Right hindlimb (tissue), 1 donor: ENCODE results near the gene NELL2.
"Not testable (repeated sequence)": the region's sequence is repeated elsewhere in the genome, so short reads cannot be mapped to it uniquely, and the experiment has no call there.

Source experiments
- DNase-seq: peaks from one replicate; pipeline ENCODE4 v3.0.0-alpha.2; 2018

NELL2 gene

DNA sequence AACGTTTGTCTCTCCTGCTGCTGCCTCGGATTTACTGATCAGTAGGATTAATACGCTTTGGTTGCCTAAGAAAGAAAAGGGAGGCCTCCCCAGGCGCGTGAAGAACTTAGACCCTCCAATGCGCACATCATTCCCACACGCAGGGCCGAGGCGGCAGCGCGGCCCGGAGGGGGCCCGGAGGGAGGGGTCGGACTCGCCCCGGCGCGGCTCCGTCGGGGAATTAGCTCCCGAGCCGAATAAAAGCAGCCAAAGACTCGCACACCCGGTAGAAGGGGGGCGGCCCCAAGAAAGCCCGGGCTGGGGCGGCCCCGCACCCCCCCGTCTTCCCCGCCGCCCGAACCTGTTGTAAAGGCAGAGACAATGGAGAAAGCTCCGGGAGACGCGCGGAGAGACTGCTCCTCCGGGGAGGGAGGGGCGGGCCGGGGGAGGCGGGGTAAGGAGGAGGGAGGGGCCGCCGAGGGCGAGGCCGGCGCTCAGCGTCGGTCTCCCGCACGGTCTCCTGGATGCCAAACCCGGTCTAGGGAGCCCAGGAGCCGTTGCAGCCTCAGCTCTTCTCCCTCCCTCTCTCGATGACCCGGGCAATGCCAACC is at the start of gene NELL2:
NELL2 (minus strand) TSS at position 362 of the 590 bp plus-strand sequence. CDS start 446 bp downstream, outside the sequence.
- peak; percentile 59 for DNase-seq

DNA sequence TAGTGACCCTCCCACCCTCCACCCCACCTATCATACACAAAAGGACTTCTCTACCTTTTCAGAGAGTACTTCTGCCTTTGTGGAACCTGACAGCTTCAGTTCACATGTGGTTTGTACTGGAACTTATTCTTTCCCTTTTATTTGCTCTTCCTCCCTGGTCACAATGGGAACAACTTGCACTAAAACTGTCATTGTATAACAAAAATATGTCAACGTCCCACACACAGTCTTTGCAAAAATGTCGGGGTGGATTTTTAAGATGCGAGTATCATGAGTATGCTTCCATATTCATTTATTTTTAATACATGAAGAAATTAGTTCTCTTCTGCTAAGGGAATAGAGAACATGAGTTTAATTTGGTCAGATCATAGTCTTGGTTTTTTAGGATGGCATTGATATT is 45.6 kb upstream of the NELL2 start:
- DNase-seq, result no peak

DNA sequence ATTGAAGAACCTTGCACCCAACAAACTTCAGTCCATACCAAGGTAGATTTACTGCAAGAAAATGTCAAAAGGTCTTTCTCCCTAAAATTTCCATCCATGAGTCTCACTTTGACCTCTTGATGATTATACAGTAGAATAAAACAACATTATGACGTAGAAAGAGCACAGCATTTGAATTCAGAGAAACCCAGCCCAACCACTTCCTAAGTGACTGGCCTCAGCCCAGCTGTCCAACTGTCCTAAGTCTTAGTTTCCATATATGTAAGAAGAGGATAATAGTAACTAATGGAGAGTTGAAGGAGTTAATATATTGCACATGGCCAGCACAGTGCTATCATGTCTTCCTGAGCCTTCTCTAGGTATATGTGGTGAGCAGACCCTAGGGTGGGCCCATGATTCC is 41.0 kb upstream of the NELL2 start:
- DNase-seq, result no peak

DNA sequence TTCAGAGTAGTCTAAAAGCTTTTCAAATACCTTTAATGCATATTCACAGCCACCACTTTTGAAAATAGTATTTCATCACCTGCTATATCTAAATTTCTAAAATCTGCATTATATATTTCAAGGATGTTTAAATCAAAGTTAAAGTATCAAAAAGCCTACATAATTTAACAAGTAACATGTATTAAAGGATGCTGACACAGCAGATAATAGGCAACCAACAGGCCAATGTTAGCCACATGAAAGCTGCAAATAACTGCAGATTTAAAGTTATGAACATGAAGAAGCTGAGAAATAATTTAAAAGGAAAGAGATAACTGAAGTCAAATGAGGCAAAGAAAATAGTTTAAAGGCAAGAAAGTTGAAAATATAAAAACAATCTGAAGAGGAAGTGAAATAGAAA is 39.8 kb upstream of the NELL2 start:
- DNase-seq, result no peak

DNA sequence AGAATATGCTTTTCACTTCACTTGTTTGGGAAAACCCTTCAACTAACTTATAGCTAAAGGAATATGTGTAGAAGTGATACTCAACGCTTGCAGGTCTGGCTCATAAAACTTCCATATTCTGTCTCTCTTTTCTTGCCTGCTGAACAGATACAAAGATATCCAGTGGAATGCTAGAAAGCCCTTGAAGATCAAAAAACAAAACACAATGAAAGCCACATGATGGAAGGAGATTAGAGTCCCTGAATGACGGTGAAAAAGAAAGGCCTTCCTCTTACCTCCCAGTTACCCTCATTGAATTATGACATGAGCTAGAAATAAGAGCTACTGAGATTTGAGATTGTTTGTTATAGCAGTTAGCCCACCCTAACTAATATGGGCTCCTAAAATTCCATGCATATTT is 28.2 kb upstream of the NELL2 start:
- no peak for DNase-seq

DNA sequence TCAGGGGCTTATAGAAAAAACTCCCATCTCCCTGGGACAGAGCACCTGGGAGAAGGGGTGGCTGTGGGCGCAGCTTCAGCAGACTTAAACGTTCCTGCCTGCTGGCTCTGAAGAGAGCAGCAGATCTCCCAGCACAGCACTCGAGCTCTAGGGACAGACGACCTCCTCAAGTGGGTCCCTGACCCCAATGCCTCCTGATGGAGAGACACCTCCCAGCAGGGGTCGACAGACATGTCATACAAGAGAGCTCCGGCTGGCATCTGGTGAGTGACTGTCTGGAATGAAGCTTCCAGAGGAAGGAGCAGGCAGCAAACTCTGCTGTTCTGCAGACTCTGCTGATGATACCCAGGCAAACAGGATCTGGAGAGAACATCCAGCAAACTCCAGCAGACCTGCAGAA is 22.0 kb upstream of the NELL2 start:
- DNase-seq, result not testable (repeated sequence)

DNA sequence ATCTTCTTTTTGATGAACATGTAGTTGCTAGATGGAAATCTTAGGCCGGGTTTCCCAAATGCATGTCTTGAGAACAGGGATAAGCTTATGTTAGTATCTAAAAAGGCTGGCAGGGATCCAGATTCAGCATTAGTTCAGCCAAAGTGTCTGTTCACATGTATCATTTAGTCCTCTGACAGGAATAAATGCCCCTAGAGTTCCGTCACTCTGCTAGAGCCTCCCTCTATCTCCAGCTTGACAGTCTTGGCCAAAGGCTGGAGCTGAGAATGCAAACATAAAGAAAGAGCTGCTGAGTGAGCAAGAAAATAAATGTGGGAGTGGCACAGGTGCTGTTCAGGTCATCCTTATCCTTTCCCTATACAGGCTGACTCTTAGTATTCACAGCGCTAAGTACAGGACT is 13.8 kb upstream of the NELL2 start:
- no peak for DNase-seq

DNA sequence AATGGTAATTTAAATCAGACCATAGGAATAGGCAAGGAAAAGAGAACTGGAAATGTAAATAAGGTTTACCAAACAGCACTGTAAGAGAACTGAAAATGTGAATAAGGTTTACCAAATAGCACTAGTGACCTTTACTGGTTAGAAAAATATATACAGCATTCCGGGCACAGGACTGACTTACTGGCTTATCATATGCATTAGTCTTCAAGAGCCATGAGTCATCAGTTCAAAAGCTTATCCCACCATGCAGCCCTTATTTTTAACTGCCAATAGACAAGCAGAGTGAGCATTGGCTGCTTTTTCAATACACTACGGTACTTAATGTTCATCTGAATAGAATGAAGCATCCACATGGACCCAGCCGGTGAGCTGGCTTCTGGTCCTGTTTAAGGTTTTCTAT is 13.0 kb upstream of the NELL2 start:
- no peak for DNase-seq

DNA sequence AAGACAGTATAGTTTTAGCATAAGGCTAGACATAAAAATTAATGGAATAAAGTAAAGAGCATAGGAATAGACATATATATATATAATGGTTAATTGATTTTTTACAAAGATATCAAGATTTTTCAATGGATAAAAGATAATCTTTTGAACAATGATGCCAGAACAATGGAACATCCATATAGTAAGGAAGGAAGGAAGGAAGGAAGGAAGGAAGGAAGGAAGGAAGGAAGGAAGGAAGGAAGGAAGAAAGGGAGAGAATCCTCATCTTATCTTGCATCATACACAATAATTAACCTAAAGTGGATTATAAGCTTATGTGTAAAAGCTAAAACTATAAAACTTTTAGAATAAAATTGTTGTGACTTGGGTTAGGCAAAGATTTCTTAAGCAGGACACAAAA is 9.8 kb upstream of the NELL2 start:
- DNase-seq, result no peak

DNA sequence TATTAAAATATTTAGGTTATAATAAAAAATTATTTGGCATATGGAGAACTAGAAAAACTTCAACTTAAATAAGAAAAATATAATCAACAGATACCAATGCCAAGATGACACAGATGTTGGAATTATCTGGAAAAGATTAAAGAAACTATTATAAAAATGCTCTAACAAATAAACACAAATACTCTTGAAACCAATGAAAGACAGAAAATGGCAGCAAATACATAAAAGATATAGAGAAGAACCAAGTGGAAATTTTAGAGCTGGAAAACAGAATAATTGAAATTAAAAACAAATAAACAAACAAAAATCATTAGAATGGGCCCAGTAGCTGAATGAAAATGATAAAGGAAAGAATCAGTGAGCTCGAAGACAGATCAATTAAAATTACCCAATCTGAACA is 5.1 kb upstream of the NELL2 start:
- no peak for DNase-seq

DNA sequence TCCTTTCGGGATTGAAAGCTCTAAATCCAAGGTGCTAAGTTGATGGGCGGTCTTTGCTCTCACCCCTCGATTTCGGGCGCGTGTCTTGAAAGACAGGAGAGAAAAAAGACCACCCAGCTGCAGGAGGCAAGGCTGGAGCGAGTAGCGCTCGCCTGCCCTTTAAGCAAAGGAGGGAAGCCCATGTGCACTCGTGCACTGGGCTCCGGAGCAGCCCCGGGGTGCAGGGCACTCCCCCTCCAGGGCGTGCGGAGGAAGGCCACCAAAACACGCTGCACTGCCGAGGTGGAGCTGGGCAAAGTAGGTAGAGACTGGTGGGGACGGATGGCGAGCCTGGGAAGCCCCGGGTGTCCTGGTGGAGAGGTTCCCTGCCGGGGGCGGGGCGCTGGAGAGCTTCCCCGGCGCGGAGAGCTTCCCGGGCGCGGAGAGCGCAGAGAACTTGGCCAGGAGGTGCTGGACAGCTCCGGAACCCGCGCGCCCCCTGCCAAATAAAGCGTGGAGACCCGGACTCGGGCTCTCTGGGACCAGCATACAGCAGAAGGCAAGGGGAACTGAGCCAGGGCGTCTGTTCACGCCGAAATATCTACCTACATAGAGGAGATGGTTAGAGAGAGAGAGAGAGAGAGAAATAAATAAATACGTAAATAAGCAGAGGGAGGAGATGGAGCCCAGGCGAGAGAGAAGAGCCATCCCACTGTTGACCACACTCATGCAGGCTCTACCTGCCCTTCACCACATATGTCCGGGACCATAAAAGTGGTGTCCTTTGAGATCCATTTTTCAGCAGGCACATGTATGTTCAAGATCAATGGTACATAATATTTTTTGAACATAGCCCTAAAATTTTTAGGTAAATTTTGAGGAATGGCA is 662 bp upstream of the NELL2 start:
- DNase-seq, result peak; percentile 70

DNA sequence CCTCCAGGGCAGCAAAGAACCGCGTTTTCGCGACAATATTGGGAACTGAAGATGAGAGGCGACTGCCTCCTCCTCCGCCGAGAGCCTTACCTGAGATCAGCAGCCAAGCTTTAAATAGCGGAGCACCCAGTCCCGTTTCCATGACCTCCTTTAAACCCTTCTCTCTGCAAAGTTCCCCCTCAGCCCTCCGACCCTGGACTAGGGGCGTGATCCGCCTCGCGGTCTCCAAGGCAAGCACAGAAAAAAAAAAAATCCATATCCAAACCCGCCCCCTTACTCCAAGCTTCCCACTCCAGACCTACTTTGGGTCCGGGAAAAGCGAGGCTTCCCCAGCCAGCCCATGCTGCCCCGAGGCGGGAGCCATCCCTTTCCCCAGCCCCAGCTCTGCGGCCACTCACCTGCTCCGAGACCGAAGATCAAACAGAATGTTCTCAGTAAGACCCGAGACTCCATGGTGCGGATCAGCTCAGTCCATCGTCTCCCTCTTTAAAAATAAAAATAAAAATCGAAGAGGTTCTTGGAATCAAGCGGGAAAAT is 630 bp downstream of the NELL2 start:
- peak; percentile 25 for DNase-seq

DNA sequence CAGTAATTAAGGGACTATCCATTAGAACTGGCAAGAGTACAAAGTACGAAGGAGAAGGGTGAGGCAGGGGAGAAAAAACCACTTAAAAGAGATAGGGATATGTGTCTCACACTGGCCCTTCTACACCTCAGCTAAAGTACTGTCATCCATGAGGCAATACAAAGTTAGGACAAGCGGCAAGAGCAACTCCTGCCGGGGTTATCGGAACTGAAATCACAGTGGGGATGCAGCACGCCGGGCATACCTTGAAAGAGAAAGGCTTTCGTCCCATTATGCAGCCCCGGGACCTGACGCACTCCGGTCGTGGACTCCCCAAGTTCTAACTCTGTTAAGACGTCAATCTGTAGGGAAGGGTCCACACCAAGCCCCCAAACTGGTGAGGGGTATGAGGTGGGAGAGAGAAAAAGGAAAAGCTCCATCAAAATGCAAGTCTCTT is 1.1 kb downstream of the NELL2 start:
- DNase-seq, result peak; percentile 17

DNA sequence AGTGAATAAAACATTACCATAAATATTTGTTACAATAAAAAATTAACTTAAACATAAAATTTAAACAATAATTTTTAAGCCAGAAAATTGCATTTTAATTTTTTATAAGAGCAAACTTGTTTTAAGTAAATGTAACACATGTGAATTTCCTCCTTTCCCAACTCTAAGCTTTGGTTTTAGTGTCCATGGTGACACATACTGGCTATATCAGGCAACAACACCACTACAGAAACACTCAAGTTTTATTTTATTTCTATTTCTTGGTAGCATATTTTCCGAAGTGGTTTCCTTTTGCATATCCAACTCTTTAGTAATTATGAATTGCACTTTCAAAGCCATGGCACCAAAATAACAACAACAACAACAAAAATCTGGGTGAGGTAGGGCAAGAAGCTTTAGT is 2.2 kb downstream of the NELL2 start:
- DNase-seq, result no peak

DNA sequence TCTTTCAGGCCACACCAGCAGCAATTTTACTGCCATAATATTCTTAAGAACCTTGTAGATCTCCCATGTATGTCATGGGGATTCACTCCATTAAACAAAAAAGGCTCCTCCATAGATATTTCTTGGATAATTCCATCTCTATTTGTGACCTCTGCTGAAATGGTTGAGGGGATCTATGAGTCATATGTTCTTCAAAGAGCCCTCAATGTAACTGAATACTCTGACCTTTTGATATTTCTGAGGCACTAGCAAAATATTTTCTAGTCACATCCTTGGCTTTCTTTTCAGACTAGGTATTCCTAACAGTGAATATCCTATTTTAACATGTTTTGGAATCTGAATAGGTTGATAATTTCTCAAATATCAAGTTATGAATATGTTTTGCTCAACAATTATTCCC is 6.6 kb downstream of the NELL2 start:
- no peak for DNase-seq

DNA sequence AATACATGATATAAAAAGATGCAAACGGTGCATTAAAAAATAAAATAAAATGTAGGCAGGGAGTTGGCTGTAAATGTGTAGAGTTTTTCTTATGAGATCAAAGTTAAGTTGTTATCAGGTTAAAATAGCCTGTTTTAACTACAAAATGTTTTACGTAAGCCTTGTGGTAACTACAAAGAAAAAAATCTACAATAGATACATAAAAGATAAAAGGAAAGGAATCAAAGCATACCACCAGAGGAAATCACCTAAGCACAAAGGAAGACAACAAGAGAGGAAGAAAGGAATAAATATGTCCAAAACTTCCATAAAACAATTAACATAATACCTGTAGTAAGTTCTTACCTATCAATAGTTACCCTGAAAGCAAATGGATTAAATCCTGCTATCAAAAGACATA is 12.2 kb downstream of the NELL2 start:
- DNase-seq, result no peak

DNA sequence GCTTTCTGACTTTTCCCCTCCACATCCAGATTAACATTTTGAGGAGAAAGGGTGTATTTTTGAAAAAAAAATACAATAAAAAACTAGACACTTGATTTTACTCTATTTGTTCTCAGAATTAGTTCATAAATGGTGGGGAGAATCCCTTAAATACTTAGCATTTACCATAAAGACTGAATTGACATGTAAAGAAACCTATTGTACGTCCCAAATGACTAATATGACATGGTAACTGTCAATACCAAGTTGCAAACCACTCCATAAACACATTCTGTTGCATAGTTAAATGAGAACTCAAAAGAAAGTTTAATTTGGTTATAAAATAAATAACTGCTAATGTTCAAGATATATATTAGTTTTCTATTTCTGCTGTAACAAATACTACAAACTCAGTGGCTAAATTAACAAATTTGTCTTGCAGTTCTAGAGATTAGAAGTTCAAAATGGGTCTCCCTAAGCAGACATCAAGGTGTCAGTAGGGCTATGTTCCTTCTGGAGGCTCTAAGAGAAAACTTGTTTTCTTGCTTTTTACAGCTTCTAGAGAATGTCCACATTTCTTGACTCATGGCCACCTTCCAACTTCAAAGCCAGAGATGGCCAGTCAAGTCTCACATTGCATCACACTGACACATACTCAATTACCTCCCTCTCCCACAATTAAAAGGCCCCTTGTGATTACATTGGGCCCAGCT is 16.0 kb downstream of the NELL2 start:
- DNase-seq, result no peak

DNA sequence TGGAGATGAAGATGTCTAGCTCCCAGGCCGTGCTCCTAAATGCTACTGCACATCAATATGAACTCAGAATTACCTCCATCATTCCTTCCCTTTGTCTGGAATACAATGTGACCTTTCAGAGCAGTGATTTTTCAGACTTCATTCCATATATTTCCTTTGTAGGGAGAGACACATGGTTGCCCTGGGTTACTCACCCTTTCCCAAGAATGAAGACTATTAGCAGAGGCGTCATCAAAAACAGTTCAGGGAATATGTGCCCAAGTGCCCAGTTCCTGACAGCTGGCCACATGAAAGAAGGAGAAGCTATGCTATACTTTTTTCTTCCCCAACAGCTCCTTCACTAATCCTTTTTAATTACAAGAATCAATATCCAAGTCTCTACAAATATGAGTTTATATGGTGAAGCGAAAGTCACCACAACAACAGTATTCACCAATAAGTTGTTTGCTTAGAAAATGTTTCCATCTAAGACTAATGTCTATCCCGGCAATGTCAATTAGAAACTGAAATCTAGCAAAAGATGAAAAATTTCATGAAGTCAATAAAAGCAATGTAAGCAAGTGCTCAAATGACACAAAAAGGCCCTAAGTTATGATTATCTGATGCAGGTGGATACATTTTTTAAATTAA is 17.8 kb downstream of the NELL2 start:
- DNase-seq, result no peak

DNA sequence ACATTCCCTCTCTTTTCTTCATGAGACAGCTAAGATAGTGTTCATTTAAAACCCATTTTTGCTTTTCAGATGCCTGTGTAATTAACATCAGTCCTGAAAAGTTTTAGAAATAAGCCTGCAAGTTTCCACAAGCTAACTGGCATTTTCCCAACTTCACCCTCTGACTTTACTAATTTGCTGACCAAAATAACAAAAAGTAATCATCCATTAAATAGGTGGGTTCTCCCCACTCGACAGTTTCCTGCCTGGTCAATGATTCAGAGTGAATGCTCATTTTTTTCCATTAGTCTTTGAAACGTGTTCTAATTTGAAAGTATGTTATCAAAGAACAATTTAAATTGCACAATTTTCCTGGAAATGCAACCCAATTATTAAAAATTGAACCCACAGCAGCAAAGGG is 23.6 kb downstream of the NELL2 start:
- no peak for DNase-seq

DNA sequence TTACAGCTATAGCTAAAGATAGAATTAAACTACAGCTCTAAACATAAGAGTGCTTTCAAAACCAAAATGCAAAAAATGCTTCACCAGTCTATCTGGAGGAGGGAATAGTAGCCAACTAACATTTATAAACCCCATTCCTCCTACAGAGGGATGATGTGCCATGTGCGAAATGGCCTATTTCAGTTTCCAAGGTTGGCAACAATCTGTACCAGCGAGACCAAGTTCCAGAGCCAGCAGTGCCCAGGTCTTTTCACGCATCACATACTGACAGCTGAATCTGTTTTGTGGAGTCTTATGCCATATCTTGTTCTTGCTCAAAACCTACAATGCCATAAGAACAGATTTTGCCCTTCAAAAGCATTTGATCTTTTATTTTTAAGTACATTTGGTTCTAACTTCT is 24.5 kb downstream of the NELL2 start:
- no peak for DNase-seq

DNA sequence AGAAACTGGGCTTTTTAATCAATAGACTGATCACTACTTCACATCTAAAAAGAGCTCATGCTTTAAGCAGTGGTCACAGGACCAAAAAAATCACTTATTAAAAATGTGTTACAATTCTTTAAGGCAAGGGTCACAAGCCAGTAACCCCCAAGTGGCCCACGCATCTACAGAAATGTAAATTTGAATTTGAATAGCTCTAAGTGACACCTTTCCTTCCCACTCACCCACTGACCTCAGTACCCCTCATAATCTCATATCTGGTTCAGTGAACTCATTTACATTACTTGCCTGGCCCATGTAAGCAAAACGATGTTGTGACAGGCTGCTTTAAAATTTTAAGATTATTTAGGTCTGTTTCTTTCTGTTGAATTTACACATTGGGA is 27.4 kb downstream of the NELL2 start:
- no peak for DNase-seq

DNA sequence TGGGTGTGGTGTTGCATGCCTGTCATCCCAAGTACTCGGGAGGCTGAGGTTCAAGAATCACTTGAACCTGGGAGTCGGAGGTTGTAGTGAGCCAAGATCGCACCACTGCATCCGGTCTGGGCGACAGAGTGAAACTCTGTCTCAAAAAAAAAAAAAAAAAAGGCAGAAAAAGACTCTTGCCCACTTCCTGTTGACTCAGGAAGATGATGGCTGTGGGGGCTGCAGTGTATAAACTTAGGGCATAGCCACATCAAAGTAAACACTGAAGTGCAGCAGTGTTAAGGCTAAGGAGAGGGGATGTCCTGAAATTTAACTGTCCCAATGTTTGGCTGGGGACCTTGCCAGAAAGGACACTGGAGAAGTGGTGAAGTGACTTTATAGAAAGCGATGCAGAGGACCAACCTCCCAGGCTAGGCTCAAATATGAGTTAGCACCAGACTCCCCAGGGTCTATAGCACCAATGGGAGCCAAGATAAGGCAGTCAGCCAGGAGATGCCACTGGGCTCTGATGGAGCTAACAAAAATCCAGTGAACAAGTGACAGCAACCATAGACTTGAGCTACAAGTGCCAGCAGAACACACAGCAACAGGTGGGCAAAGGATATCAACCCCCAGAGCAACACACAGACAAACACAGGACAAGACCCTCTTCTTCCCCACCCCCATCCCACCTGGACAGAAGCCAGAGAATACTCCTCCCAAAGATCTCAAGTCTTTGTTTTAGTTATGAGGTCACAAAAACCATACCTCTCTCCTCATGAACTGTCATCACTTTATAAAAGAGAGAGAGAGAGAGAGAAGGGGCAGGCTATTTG is 28.0 kb downstream of the NELL2 start:
- DNase-seq, result no peak
